Naive thymus-derived CD8-positive, alpha-beta T cell (primary cell): Measurements from ENCODE around the gene GNAI1. TPM values are rescaled to one million over a fixed set of nuclear protein-coding genes. Genes with fewer than 3 reads are reported as not detected.

ENCODE experiments used
- ATAC-seq, 2 donors: fragments of 150-1000 bp; cut with Tn5 transposase in 1 of 2; sonication (Bioruptor Pico), chemical (Tn5 transposase) in 1 of 2; 1 replicate in 1 of 2; 2 replicates in 1 of 2; pipeline ENCODE4 v1.10.0; 2021; ENCODE audit warnings: mild to moderate bottlenecking in 2 of 2, moderate library complexity in 2 of 2
- POLR2A ChIA-PET: fragments of 350-600 bp; sonication (Branson Sonifier 250); formaldehyde crosslinking; loops from one replicate; lab custom pipeline; 2021; ENCODE audit warnings: antibody characterized with exemption; lab: Charles Lee
- DNase-seq, 10 donors: peaks; one replicate each; pipeline versions ENCODE4 v3.0.0 to v3.0.0-alpha.2; 2020 to 2022
- H3K27ac Mint-ChIP-seq, 10 donors: one replicate each; pipeline ENCODE4 v1.8.0; 2020 to 2022; ENCODE audit warnings: mild to moderate bottlenecking in 10 of 10, mixed read lengths in 10 of 10, moderate library complexity in 4 of 10, inconsistent platforms in 1 of 10
- H3K27me3 Mint-ChIP-seq, 5 donors: one replicate each; pipeline ENCODE4 v1.8.0; 2021 to 2022; ENCODE audit warnings: mixed read lengths in 5 of 5
- H3K36me3 Mint-ChIP-seq, 3 donors: one replicate each; pipeline ENCODE4 v1.8.0; 2020 to 2022; ENCODE audit warnings: mixed read lengths in 3 of 3, mild to moderate bottlenecking in 2 of 3, inconsistent platforms in 1 of 3
- H3K4me1 Mint-ChIP-seq, 4 donors: one replicate each; pipeline ENCODE4 v1.8.0; 2021 to 2022; ENCODE audit warnings: mixed read lengths in 4 of 4
- H3K4me3 Mint-ChIP-seq, 10 donors: one replicate each; pipeline ENCODE4 v1.8.0; 2020 to 2022; ENCODE audit warnings: mild to moderate bottlenecking in 10 of 10, mixed read lengths in 10 of 10, moderate library complexity in 6 of 10, inconsistent platforms in 1 of 10
- H3K9me3 Mint-ChIP-seq, 9 donors: one replicate each; pipeline ENCODE4 v1.8.0; 2020 to 2022; ENCODE audit warnings: mixed read lengths in 9 of 9, mild to moderate bottlenecking in 3 of 9, inconsistent platforms in 1 of 9, moderate library complexity in 1 of 9
- polyA plus RNA-seq, 3 donors: library from polyadenylated mRNA; unstranded; fragments of 300-500 nt; fragmentation: Illumina TruSeq; gene quantifications; one replicate each; pipeline ENCODE4 v1.2.3, GENCODE V29; 2021
- total RNA-seq, 8 experiments: library from RNA in 2 of 8; stranded (reverse) in 2 of 8; gene quantifications; one replicate each; pipeline ENCODE4 v1.2.3 and lab custom pipeline; 2021 to 2026

GNAI1 gene
- total and polyA plus RNA-seq, 5 experiments from 2014 or later: 1.5 to 10.1 (median 2.5) TPM

GRCh38 chr7:80107278-80107677, 27.4 kb upstream of the GNAI1 start:
- Mint-ChIP-seq H3K36me3 (no peaks in the 10 kb centered on the region), H3K9me3 (peaks cover 0 to 3% (median 0%) of the 10 kb centered on the region in 9 donors), H3K27ac (peak overlapping the region in 9 of 10 donors; percentile 3 to 63 (median 29)), H3K4me3 (peak overlapping the region in 7 of 10 donors; percentile 1 to 70 (median 48)), H3K4me1 (peaks cover 13 to 30% (median 28%) of the 10 kb centered on the region in 4 donors), H3K27me3 (peaks cover 0 to 2% (median 0%) of the 10 kb centered on the region in 5 donors)
- DNase-seq (peak in 3 of 10 donors; percentile 24 to 48 (median 44)), ATAC-seq (peak; percentile 61 to 88)
- POLR2A ChIA-PET: no interaction called here

GRCh38 chr7:80110376-80110775, 24.3 kb upstream of the GNAI1 start:
- H3K4me1 Mint-ChIP-seq: peaks cover 11 to 27% (median 25%) of the 10 kb centered on the region in 4 donors
- peaks cover 0 to 3% (median 0%) of the 10 kb centered on the region in 9 donors for H3K9me3 Mint-ChIP-seq
- H3K36me3 Mint-ChIP-seq: no peaks in the 10 kb centered on the region
- no peaks in the 10 kb centered on the region for H3K27me3 Mint-ChIP-seq
- no peak overlapping the region for H3K4me3 Mint-ChIP-seq
- ATAC-seq (no peak), DNase-seq (no peak)
- H3K27ac Mint-ChIP-seq: no peak overlapping the region
- POLR2A ChIA-PET: no interaction called here

DNA sequence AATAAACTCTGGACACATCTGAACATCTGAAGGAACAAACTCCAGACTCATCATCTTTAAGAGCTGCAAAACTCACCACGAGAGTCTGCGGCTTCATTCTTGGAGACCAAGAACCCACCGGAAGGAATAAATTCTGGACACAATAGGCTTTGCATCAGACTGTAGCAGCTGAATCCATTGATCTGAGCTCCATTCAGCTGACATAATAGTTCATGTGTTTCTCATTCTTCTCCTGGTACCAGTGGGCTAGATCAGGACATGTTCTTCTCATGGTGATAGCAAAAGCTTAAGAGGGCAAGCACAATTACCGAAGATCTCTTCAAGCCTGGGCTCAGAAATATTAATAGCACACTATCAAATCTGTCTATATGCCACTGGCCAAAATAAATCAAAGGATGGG, 20.5 kb upstream of the GNAI1 start:
- Mint-ChIP-seq H3K4me1 (no peaks in the 10 kb centered on the region), H3K9me3 (no peaks in the 10 kb centered on the region), H3K36me3 (no peaks in the 10 kb centered on the region), H3K27me3 (peaks cover 0 to 3% (median 0%) of the 10 kb centered on the region in 5 donors), H3K4me3 (no peak overlapping the region), H3K27ac (no peak overlapping the region)
- DNase-seq (no peak), ATAC-seq (no peak)
- POLR2A ChIA-PET: interaction anchor here (0.6 kb wide), 1 partner anchor 72 kb away, joined by 6 read pairs; no protein-coding TSS in a partner anchor

DNA sequence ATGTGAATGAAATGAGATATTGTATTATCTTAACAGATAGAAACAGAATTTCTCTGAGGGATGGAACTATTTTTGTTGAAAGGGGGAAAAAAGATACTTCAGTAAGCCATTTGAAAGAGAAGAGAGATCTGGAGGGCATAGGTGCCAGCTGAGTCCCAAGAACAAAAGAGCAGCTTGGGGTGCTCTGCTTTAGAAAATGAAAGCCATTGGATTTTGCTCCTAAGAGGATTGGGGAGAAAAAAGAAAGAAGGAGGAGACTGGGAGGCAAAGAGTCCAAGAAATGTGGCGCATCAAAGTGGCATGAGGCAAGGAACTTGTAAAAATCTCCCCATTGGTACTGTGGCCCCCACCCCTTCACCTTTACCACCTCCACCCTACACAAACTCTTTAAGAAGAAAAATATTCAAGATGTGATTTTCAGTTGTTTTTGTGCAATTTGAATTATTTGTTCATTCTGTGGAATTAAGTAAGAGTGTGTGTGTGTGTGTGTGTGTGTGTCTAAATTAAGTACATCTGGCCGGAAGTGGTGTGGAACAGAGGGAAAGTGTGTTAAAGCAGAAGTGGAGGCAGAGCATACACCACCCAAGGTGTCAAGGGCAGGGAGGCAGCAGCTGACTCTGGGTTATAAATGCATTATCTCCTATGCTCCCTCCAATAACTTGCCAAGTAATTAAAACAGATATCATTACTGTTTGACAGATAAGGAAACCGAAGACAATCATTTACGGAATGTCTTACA, 9.9 kb upstream of the GNAI1 start:
- H3K27ac Mint-ChIP-seq: peak overlapping the region in 1 of 10 donors; percentile 2

GRCh38 chr7:80127412-80128160, 7.0 kb upstream of the GNAI1 start:
- POLR2A ChIA-PET: no interaction called here
- peaks cover 0 to 9% (median 5%) of the 10 kb centered on the region in 4 donors for H3K4me1 Mint-ChIP-seq
- no peak for ATAC-seq
- H3K36me3 Mint-ChIP-seq: no peaks in the 10 kb centered on the region
- no peak overlapping the region for H3K4me3 Mint-ChIP-seq
- no peak for DNase-seq
- H3K9me3 Mint-ChIP-seq: no peaks in the 10 kb centered on the region
- H3K27ac Mint-ChIP-seq: no peak overlapping the region
- peaks cover 0 to 5% (median 0%) of the 10 kb centered on the region in 5 donors for H3K27me3 Mint-ChIP-seq

More for the DNA sequence above, 9.9 kb upstream of the GNAI1 start:
- ATAC-seq (no peak), DNase-seq (no peak)
- H3K27me3 Mint-ChIP-seq: peaks cover 0 to 10% (median 6%) of the 10 kb centered on the region in 5 donors
- H3K36me3 Mint-ChIP-seq: no peaks in the 10 kb centered on the region
- no peaks in the 10 kb centered on the region for H3K9me3 Mint-ChIP-seq
- peaks cover 0 to 9% (median 5%) of the 10 kb centered on the region in 4 donors for H3K4me1 Mint-ChIP-seq
- POLR2A ChIA-PET: no interaction called here
- no peak overlapping the region for H3K4me3 Mint-ChIP-seq

GRCh38 chr7:80128918-80129317, 5.7 kb upstream of the GNAI1 start:
- Mint-ChIP-seq H3K4me1 (peaks cover 7 to 18% (median 11%) of the 10 kb centered on the region in 4 donors), H3K27me3 (peaks cover 0 to 12% (median 0%) of the 10 kb centered on the region in 5 donors), H3K4me3 (no peak overlapping the region), H3K36me3 (no peaks in the 10 kb centered on the region), H3K9me3 (no peaks in the 10 kb centered on the region), H3K27ac (no peak overlapping the region)
- POLR2A ChIA-PET: no interaction called here
- no peak for DNase-seq
- ATAC-seq: no peak

- peaks cover 0 to 17% (median 1%) of the 10 kb centered on the region in 5 donors for H3K27me3 Mint-ChIP-seq
- ATAC-seq: no peak
Measured at GRCh38 chr7:80129785-80130184, 4.8 kb upstream of the GNAI1 start.

GRCh38 chr7:80131675-80132435, 2.8 kb upstream of the GNAI1 start:
- no peak for ATAC-seq

More at GRCh38 chr7:80129785-80130184, 4.8 kb upstream of the GNAI1 start:
- no peaks in the 10 kb centered on the region for H3K36me3 Mint-ChIP-seq
- DNase-seq: no peak
- H3K9me3 Mint-ChIP-seq: no peaks in the 10 kb centered on the region
- POLR2A ChIA-PET: no interaction called here
- no peak overlapping the region for H3K4me3 Mint-ChIP-seq
- H3K4me1 Mint-ChIP-seq: peaks cover 10 to 17% (median 13%) of the 10 kb centered on the region in 4 donors
- no peak overlapping the region for H3K27ac Mint-ChIP-seq

GRCh38 chr7:80132594-80132993, 2.0 kb upstream of the GNAI1 start:
- no peak for DNase-seq
- H3K27me3 Mint-ChIP-seq: peaks cover 0 to 30% (median 8%) of the 10 kb centered on the region in 5 donors
- no peak overlapping the region for H3K4me3 Mint-ChIP-seq
- no peaks in the 10 kb centered on the region for H3K9me3 Mint-ChIP-seq
- POLR2A ChIA-PET: no interaction called here
- H3K4me1 Mint-ChIP-seq: peaks cover 14 to 30% (median 23%) of the 10 kb centered on the region in 4 donors
- no peaks in the 10 kb centered on the region for H3K36me3 Mint-ChIP-seq
- H3K27ac Mint-ChIP-seq: no peak overlapping the region
- ATAC-seq: no peak

More at GRCh38 chr7:80131675-80132435, 2.8 kb upstream of the GNAI1 start:
- no peak for DNase-seq
- H3K27ac Mint-ChIP-seq: no peak overlapping the region
- POLR2A ChIA-PET: no interaction called here
- H3K9me3 Mint-ChIP-seq: no peaks in the 10 kb centered on the region
- H3K4me1 Mint-ChIP-seq: peaks cover 14 to 27% (median 23%) of the 10 kb centered on the region in 4 donors
- H3K36me3 Mint-ChIP-seq: no peaks in the 10 kb centered on the region
- H3K4me3 Mint-ChIP-seq: no peak overlapping the region
- H3K27me3 Mint-ChIP-seq: peaks cover 0 to 27% (median 7%) of the 10 kb centered on the region in 5 donors

- peak in 1 of 10 donors; percentile 5 for DNase-seq
- no peaks in the 10 kb centered on the region for H3K9me3 Mint-ChIP-seq
- H3K36me3 Mint-ChIP-seq: no peaks in the 10 kb centered on the region
- POLR2A ChIA-PET: no interaction called here
- ATAC-seq: peak in 1 of 2 donors; percentile 15
- H3K4me1 Mint-ChIP-seq: peaks cover 14 to 35% (median 25%) of the 10 kb centered on the region in 4 donors
- peaks cover 0 to 32% (median 11%) of the 10 kb centered on the region in 5 donors for H3K27me3 Mint-ChIP-seq
- H3K4me3 Mint-ChIP-seq: peak overlapping the region; percentile 66 to 91 (median 84)
- H3K27ac Mint-ChIP-seq: peak overlapping the region in 7 of 10 donors; percentile 1 to 71 (median 21)
Measured at GRCh38 chr7:80133361-80134114, 1.1 kb upstream of the GNAI1 start.

DNA sequence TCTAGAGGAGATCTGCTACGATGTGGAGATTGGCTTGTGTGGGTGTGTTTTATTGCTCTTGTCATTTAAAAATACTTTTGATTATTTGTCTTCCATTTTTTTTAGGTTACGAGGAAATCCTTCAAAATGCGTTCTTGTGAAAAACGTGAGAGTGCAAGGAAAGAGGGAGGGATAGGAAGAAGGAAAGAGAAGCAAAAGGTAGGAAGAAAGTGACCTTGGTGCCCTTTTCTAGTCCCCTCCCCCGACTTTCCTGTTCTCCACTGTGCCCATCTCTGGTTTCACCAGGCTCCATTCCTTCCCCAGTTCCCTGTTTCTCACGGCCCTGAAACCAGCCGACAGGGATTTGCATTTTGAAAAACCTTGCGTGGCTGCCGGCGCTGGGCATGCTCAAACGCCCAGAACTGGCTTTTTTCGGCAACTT, 506 bp upstream of the GNAI1 start:
- peaks cover 3 to 35% (median 13%) of the 10 kb centered on the region in 5 donors for H3K27me3 Mint-ChIP-seq
- peaks cover 18 to 39% (median 27%) of the 10 kb centered on the region in 4 donors for H3K4me1 Mint-ChIP-seq
- ATAC-seq (no peak), DNase-seq (peak in 1 of 10 donors; percentile 8)
- H3K4me3 Mint-ChIP-seq: peak overlapping the region; percentile 66 to 91 (median 84)
- no peaks in the 10 kb centered on the region for H3K9me3 Mint-ChIP-seq
- H3K27ac Mint-ChIP-seq: peak overlapping the region in 7 of 10 donors; percentile 1 to 71 (median 21)
- no peaks in the 10 kb centered on the region for H3K36me3 Mint-ChIP-seq
- POLR2A ChIA-PET: no interaction called here
